DOHH2 (cell line): ENCODE measurements around the gene RPS4Y1.

ENCODE experiments used
- H3F3A ChIP-seq: fragments of 200-600 bp; sonication (generic), shearing (Covaris generic); 2 replicates; pipeline ENCODE4 v1.6.0; 2016; ENCODE audit warnings: antibody characterized with exemption, mild to moderate bottlenecking; ENCODE audit not compliant: control insufficient read depth, insufficient read depth
- H3K27ac ChIP-seq: fragments of 200-600 bp; sonication (generic); 2 replicates; pipeline ENCODE4 v1.5.1; 2014; ENCODE audit warnings: low read depth, mild to moderate bottlenecking, low read length, moderate library complexity
- H3K27me3 ChIP-seq: fragments of 200-600 bp; sonication (generic); 2 replicates; pipeline ENCODE4 v1.6.1; 2014; ENCODE audit warnings: mild to moderate bottlenecking, low read length, mixed read lengths; ENCODE audit not compliant: control insufficient read depth
- H3K36me3 ChIP-seq: fragments of 200-600 bp; sonication (generic); 2 replicates; pipeline ENCODE4 v1.6.1; 2014; ENCODE audit warnings: mild to moderate bottlenecking, low read length, moderate library complexity, mixed read lengths; ENCODE audit not compliant: control insufficient read depth
- H3K4me1 ChIP-seq: fragments of 200-600 bp; sonication (generic); 2 replicates; pipeline ENCODE4 v1.6.1; 2014; ENCODE audit warnings: mild to moderate bottlenecking, low read length, mixed read lengths; ENCODE audit not compliant: control insufficient read depth
- H3K4me2 ChIP-seq: fragments of 200-600 bp; sonication (generic); 2 replicates; pipeline ENCODE4 v1.6.0; 2014; ENCODE audit warnings: mild to moderate bottlenecking, low read length, moderate library complexity
- H3K4me3 ChIP-seq: fragments of 200-600 bp; sonication (generic); 2 replicates; pipeline ENCODE4 v1.5.1; 2014; ENCODE audit warnings: mild to moderate bottlenecking, low read length, mixed read lengths
- H3K79me2 ChIP-seq: fragments of 200-600 bp; sonication (generic); 2 replicates; pipeline ENCODE4 v1.6.1; 2014; ENCODE audit warnings: mild to moderate bottlenecking, low read length, mixed read lengths; ENCODE audit not compliant: control insufficient read depth
- H3K9me2 ChIP-seq: fragments of 200-600 bp; sonication (generic); replicated peaks from 2 replicates; pipeline ENCODE4 v1.6.1; 2014; ENCODE audit warnings: mild to moderate bottlenecking, low read length, mixed read lengths; ENCODE audit not compliant: control insufficient read depth
- H3K9me3 ChIP-seq: fragments of 200-600 bp; sonication (generic); 2 replicates; pipeline ENCODE4 v1.6.1; 2014; ENCODE audit warnings: antibody characterized with exemption, low read length, mixed read lengths; ENCODE audit not compliant: control insufficient read depth, insufficient read depth
- H4K20me1 ChIP-seq: fragments of 200-600 bp; sonication (generic); 2 replicates; pipeline ENCODE4 v1.6.0; 2014; ENCODE audit warnings: low read depth, mild to moderate bottlenecking, antibody characterized with exemption, low read length, moderate library complexity; ENCODE audit not compliant: control insufficient read depth, insufficient read depth
- CTCF ChIP-seq: fragments of 200-600 bp; sonication (generic); IDR thresholded peaks from one replicate; pipeline ENCODE4 v1.5.1; 2014; ENCODE audit warnings: antibody characterized with exemption, mild to moderate bottlenecking, low read depth, low read length; ENCODE audit not compliant: poor library complexity, severe bottlenecking
- EZH2phosphoT487 ChIP-seq: fragments of 200-600 bp; sonication (generic); IDR thresholded peaks from 2 replicates; pipeline ENCODE4 v1.6.1; 2017; ENCODE audit warnings: borderline replicate concordance, mild to moderate bottlenecking, antibody characterized with exemption, low read length, moderate library complexity, mixed read lengths

The RPS4Y1 gene

GRCh38 chrY:2893471-2893870, 52.1 kb downstream of the RPS4Y1 start:
- H3K4me1 ChIP-seq, result no peaks in the 10 kb centered on the region
- H3K79me2 ChIP-seq, result no peaks in the 10 kb centered on the region
- no peaks in the 10 kb centered on the region for H3K36me3 ChIP-seq
- TF ChIP-seq EZH2phosphoT487, result no peak
- no peak for TF ChIP-seq CTCF
- H3K9me2 ChIP-seq, result no peaks in the 10 kb centered on the region
- H3K9me3 ChIP-seq, result no peaks in the 10 kb centered on the region
- no peak overlapping the region for H3K4me3 ChIP-seq
- H3F3A ChIP-seq, result no peaks in the 10 kb centered on the region
- no peak overlapping the region for H3K27ac ChIP-seq
- H4K20me1 ChIP-seq, result no peaks in the 10 kb centered on the region
- H3K4me2 ChIP-seq, result no peak overlapping the region
- no peaks in the 10 kb centered on the region for H3K27me3 ChIP-seq

- H3K4me2 ChIP-seq, result no peak overlapping the region
- no peaks in the 10 kb centered on the region for H3K36me3 ChIP-seq
- no peaks in the 10 kb centered on the region for H3K79me2 ChIP-seq
- H3K9me2 ChIP-seq, result no peaks in the 10 kb centered on the region
- TF ChIP-seq CTCF (no peak), EZH2phosphoT487 (no peak)
- H3K9me3 ChIP-seq, result no peaks in the 10 kb centered on the region
- no peaks in the 10 kb centered on the region for H3K27me3 ChIP-seq
- no peaks in the 10 kb centered on the region for H3F3A ChIP-seq
- no peak overlapping the region for H3K4me3 ChIP-seq
- no peak overlapping the region for H3K27ac ChIP-seq
- H3K4me1 ChIP-seq, result no peaks in the 10 kb centered on the region
- no peaks in the 10 kb centered on the region for H4K20me1 ChIP-seq
These were observed 54.6 kb downstream of the RPS4Y1 start for GRCh38 chrY:2896050-2896449.

GRCh38 chrY:2907356-2907755, 66.0 kb downstream of the RPS4Y1 start:
- H3K27ac ChIP-seq, result no peak overlapping the region
- no peaks in the 10 kb centered on the region for H3K9me2 ChIP-seq
- H3F3A ChIP-seq, result no peaks in the 10 kb centered on the region
- H3K79me2 ChIP-seq, result no peaks in the 10 kb centered on the region
- no peak overlapping the region for H3K4me3 ChIP-seq
- H3K4me2 ChIP-seq, result no peak overlapping the region
- H3K27me3 ChIP-seq, result no peaks in the 10 kb centered on the region
- H3K4me1 ChIP-seq, result peaks cover under 1% of the 10 kb centered on the region
- no peaks in the 10 kb centered on the region for H3K9me3 ChIP-seq
- TF ChIP-seq CTCF (no peak), EZH2phosphoT487 (no peak)
- H3K36me3 ChIP-seq, result no peaks in the 10 kb centered on the region
- H4K20me1 ChIP-seq, result no peaks in the 10 kb centered on the region
